ENCODE measurements around the gene TAF10.

Gene TAF10

DNA sequence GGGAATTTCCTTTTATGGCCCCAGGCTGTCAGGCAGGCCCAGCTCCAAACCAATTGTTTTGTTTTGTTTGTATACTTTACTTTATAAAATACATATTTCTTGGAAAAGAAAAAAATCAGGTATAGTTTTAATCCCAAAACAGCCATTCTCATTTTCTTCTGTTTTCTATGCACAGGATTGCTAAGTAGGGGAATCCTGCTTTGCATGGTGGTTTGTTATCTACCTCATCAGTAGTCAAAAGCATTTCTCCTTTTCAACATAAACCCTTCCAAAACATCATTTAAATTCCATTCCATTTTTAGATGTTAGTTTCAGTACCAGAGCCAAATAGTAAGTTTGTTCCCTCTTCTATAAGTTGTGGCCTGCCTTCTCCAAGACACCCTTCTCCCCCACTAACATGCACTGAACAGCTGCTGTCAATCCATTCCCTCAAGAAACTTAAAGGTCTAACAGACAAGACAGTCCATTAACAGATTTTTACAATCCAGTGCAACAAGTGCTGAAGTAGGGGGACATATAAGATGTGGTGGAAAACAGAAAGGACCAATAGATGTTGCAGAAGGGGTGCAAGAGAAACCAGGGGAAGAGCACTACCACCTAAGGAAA lies 4.7 kb downstream of the TAF10 start:
- DNase-seq = peak; percentile 62

DNA sequence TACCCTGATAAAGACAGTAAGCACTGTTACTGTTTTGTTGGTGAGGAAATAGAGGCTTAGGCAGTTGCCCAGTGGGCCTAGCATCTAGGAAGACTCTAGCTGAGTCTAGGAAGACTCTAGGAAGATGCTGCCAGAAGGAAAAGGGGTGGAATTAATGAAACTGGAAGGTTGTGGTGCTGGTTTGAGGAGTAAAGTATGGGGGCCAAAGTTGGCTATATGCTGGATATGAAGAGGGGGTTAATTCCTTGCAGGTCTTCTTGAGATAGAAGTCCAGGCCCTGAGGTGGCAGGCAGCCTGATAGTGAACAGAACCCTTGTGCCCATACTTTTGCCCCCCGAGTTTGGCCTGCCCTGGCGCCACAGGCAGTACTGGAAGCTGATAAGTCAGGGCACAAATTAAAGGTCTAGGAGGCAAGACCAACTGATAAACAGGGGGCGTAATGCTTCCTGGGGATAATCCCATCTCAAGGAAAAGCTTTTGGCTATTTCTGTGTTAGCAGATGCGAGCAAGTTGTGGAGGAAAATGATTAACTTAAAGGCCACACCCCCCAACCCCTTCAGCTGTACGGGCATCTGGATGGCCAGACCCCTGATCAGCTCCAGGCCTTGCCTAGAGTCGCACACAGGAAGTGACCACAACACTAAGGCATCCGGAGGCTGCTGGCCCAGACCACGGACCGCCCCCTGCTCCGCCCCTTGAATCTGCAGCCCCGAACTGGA lies 5.4 kb downstream of the TAF10 start:
- peak; percentile 96 for DNase-seq

DNA sequence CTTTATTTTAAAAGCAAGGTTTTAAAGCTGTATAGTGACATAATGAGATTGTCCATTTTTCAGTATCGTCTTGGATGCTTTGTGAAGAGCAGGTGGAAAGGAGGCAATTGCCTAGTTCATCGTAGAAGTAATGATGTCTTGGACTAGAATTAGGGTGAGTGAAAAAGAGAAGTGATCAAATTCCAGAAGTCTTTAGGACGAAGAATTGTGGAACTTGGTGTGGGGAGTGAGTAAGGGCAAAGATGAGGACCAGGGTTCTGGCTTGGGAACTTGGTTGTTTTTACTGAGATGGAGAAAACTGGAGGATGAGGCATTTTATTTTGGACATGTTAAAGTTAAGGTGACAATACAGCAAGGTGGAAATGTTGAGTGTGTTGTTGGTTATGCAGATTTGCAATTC lies 7.2 kb downstream of the TAF10 start:
- DNase-seq = no peak

DNA sequence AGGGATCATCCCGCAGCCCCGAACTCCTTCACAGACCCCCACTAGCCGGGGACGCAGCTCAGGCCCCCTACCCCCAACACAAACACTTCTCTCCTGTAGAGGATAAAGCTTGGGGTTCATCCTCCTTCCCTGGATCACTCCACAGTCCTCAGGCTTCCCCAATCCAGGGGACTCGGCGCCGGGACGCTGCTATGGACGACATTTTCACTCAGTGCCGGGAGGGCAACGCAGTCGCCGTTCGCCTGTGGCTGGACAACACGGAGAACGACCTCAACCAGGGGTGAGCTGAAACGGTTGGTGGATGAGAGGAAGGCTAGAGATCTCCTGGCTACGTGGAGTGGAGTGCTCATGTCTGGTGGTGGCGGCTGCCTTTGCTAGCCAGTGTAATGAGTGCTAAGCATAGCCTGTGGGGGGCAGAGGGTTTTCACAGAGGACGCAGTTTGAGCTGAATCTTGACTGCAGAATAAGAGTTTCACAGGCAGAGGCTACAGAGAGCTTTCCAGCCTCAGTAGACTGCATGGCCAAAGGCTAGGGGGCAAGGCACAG lies 7.9 kb downstream of the TAF10 start:
- DNase-seq = peak; percentile 69

DNA sequence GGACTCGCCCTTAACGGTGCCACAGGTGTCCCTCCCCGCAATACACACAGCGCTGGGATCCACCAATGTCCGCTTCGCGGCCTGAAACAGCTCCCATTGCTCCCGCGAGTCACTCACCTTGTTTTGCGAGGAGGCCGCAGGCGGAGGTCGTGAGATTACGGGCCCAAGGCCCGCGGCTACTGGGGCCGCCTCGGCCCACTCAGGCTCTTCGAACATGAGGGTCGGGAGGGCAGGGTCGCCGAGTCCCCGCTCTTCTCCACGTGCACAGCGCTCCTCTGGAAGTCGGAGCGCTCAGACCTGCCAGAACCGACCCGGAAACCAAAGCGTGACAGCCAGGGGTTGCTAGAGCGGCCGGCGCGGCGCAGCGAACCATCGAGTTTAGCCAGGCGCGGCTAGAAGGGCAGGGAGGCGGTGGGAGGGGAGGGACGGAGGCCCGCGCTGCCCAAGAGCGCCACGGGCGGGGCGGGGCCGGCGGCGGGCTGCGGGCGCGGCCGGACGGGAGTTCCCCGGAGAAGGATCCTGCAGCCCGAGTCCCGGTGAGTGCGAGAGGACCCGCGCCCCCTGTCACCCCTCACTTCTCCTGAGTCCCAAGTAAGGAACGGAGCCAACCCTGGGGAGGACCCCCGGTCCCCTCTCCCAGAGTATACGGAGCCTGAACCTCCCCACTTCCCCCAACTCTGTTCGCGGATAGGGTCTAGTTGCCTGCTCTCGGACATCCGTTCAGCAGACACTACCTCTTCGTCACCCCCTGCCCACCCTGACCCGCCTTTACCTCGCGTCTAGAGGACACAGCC lies 8.5 kb downstream of the TAF10 start, which contains the start of the genes ILK and RRP8:
TSS of gene ILK (plus strand) at position 488 of the 794 bp plus-strand sequence. CDS start 498 bp downstream, outside the sequence.
TSS of gene RRP8 (minus strand) at position 330 of the 794 bp plus-strand sequence. CDS start at position 216, 114 bp downstream.
- DNase-seq = peak; percentile 86

DNA sequence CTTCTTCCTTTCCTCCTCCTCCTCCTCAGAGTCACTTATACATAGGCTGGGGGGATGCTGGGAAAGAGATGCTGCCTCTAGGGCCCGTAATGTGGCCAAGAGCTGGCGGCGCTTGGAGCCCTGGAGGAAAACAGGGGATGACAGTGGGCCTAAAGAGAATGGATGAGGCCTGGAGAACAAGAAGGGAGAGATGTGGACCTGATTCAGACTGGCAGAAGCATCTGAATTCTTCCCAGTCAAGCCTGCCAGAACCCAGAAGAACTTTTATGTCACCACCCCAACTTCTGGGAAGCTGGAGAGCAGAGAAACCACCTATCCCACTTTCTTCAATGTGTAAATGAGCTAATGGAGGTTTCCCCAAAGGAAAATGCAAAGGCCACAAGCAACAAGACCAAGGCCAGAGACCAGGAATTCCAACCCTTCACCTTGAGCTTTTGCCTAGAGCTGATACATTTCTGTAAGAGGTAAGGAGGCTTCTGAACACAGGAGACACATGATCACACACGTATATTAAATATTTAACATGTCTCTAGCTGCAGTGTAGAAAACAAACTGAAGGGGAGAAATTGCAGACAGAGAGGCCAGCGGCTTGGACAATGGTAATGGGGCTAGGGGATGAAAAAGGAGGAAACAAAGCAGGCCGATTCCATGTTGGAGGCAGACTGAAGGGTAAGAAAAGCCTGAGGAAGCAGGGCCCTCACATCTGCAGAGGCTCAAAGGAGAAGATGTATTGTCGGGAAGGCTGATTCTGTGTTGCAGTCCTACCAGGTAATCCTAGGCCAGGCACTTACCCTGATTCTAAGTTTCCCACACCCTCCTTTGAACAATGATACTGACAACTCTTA lies 9.7 kb downstream of the TAF10 start:
- no peak for DNase-seq

DNA sequence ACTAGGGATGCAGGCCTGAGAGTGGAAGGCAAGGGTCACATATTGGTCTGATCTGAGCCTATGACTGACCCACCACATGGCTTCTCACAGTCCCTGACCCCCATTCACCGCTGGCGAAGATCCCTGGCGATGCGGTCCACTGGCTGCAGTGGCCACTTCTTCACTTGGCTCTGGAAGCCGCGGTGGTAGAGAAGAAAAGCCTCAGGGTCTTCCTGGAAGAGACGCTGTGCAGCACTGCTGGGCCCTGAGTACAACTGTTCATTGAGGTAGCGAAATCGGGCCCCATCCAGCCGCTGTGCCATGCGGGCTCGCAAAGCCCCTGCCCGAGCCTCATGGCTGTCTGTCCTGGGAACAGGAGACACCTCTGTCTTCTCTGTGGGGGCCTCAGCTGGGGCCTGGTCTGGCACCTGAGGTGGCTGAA lies 11.0 kb downstream of the TAF10 start:
- DNase-seq = no peak

DNA sequence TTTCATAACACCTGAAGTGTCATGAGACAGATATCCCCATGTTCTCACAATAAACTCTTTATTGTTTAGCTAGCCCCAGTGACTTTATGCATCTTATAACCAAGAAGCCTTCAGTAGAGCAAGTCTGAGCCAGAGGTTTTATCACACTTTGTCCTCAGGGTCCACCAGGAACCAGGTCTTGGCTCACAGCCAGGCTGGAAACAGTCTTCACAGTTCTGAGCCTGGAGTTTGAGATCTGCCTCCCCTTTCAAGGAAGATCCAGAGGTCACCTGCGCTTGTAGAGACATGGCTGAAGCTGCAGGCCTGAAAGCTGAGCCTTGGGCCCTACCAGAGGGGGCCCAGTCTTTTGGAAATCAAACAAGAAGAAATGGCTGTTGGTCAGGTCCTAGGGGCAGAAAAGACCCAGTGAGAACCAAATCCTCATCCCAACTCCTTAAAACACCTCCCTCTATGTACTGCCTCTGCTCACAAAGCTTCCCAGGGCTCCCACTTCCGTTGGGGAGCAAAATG lies 12.1 kb downstream of the TAF10 start:
- no peak for DNase-seq

DNA sequence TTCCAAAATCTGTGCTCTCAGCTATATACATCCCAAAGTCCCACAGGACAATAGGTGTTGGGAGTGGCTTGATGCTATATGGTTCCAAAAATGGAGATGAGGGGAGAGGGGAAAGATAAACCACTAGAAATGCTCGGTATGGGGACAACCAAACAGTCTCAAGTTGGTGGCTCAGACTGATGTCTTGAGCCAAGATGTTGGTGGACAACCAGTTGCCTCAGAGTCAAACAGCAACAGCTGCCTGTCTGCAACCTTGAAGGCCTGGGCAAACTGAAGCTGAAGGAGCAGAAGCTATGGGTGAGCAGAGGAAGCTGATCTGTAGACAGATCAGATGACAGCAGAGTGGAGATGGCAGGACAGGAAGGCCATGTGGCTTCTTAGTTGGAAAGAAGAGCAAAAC lies 12.6 kb downstream of the TAF10 start:
- DNase-seq = no peak

DNA sequence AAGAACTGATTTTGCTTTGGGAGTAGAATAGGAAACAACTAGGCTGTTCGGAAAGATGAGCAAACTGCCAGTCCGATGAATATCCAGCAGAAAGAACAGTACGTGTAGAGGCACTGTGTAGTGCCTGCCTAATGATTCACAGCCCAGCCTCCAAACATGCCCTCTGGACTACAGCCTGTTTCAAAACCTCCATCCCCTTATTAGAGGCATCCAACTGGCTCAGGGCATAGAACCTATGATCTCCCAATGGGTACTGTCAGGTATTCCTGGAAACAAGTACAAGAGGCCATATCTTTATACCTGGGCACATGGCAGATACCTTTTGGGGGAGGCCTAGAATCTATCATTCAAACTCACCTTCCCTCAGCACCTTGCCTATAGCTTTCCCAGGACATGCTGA lies 13.5 kb downstream of the TAF10 start:
- DNase-seq = no peak

DNA sequence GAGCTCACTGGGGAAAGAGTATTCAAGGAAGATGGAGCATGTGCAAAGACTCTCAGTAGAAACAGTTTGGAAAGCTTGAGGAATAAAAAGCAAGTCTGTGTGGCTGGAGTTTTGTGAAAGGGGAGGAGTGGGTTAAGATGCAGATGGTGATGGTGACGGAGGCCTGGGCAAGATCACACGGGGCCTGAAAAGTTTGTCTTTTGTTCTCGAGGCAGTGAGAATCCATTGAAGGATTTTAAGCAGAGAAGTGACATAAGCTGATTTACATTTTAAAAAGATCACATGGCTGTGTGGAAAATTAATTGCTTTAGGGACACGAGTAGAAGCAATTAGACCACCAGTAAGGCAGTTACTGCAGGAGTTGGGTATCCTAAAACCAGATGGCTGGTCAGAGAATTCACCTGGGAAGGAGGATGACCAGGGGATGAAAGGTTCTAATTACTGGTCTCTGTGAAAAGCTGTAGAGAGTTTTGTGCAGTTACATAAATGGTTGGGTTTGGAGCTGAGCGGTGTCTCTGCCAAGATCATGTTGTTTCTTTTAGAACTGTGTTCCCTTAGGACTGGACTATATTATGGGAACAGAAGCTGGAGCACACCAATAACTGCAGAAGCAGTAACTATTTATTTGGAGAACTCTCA lies 15.7 kb downstream of the TAF10 start:
- DNase-seq = no peak

DNA sequence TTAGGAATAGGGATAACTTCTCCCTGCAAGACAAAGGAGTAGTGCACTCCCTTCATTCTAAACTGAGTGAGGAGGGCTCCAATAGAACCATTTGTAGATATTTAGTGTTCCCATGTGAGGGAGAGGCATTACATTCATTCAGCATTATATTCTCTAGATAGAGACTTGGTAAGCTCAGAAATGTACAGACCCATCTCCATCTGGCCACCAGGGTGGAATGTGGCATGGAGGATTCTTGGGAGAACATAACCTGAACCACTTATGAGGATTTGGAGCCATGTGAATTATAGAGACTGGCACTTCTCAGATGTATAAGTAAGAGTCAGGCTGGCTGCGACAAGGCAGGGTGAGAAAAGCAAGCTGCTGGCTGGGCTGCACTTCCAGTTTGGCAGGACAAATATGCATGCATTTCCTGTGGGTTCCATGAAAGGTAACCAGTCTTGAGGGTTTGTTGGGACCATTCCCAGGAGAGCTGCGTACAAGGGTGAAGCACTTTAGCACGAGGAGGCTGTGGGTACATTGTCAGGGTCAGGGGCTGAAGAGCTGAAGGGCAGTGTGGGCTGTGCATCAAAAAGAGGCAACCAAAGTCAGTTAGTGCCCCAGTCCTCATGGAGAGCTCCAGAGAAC lies 17.8 kb downstream of the TAF10 start:
- no peak for DNase-seq

DNA sequence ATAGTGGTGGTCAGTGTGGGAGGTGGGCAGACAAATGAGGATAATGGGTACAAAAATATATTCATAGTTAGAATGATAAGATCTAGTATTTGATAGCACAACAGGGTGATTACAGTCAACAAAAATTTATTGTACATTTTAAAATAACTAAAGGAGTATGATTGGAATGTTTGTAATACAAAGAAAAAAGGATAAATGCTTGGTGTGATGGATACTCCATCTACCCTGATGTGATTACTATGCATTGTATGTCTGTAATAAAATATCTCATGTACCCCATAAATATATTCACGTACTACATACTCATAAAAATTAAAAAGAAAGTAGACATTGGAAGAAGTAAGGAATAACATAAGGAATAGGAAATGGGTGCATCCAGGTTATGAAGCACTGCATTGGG lies 24.0 kb downstream of the TAF10 start:
- no peak for DNase-seq

DNA sequence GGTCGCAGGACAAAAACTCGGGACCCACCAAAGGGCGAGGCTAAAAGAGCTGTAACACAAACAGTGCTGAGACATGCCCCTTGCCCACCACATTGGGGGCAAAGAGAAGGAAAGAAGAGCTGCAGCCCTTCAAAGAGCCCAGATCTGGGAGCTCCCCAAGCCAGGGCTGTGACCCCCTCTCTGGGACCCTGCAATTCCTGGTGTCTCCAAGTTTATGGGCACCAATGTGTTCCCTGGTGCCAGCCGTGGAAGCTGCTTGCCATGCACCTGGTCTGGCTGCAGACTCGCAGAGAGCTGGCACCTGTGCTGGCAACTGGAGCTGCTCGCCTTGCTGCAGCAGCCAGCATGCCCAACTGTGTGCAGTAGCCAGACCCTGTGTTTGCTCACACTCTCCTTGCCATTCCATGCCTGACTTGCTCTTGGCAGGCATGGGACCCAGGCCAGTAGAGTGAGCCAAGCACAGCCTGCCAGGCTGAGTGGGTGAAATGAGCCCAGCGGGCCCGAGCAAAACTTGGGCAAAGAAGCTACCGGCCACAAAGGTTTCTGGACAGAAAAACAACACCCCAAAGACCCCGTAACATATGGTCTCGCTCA lies 24.6 kb downstream of the TAF10 start:
- DNase-seq = no peak

DNA sequence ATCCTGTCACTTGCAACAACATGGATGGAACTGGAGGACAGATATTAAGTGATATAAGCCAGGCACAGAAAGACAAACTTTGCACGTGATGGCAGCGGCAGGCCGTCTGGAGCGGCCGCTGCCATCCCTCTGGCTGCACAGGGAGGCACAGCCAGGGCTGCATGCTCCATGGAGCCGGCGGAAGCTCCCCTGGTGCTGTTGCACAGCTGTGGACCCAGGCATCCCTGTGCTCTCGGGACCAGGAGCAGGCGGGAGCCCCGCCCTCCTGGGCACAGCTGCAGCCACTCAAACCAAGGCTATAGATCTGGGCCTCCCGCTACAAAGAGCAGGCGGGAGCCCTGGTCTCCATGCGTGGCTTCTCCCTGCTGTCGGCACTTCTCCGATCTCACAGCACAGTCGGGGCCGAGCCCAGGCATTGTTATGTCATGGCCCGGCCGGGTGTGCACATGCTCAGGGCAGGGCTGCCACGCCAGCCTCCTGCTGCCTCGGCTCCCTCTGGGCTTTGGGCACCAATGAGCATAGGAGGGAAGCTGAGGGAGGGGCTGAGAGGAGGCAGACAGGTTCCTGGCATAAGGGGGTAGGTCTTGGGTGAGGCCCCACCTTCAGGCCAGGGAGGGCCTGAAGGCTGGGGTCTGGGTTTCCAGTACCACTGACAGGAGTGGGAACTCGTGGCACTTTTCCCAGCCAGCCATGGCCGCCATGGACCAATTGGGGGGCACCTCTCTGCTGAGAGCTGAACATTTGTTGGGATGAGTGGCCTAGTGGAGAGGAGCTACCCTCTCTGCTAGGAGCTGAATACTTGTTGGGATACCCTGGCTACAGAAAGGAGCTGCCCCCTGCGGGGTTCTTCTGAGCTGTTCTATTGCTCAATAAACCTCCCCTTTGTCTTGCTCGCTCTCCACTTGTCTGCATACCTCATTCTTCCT lies 25.3 kb downstream of the TAF10 start:
- DNase-seq = no peak

DNA sequence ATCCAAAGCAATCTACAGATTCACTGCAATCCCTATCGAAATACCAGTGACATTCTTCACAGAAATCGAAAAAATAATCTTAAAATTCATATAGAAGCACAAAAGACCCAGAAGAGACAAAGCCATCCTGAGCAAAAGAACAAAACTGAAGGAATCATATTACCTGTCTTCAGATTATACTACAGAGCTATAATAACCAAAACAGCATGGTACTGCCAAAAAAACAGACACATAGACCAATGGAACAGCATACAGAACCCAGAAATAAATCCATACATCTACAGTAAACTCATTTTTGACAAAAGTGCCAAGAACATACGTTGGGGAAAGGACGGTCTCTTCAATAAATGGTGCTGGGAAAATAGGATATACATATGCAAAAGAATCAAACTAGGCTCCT lies 27.5 kb downstream of the TAF10 start:
- DNase-seq = no peak

DNA sequence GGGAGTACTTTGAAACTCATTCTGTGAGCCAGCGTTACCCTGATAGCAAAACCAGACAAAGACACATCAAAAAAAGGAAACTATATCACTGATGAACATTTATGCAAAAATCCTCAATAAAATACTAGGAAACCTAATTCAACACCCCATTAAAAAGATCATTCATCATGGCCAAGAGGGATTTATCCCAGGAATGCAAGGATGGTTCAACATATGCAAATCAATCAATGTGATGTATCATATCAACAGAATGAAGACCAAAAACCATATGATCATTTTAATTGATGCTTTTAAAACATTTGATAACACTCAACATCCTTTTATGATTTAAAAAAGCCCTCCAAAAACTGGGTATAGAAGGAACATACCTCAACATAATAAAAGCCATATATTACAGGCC lies 28.4 kb downstream of the TAF10 start:
- DNase-seq = no peak

DNA sequence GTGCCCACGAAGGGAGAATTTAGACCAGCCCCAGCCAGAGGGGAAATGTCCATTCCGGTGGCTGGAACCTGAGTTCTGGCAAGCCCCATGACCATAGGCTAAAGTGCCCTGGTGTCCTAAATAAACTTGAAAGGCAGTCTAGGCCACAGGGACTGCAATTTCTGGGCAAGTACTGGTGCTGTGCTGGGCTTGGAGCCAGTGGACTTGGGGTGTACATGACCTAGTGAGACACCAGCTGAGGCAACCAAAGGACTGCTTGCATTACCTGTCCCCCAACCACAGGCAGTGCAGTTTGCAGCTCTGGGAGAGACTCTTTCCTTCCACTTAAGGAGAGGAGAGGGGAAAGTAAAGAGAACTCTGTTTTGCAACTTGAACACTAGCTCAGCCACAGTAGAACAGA lies 32.3 kb downstream of the TAF10 start:
- no peak for DNase-seq

DNA sequence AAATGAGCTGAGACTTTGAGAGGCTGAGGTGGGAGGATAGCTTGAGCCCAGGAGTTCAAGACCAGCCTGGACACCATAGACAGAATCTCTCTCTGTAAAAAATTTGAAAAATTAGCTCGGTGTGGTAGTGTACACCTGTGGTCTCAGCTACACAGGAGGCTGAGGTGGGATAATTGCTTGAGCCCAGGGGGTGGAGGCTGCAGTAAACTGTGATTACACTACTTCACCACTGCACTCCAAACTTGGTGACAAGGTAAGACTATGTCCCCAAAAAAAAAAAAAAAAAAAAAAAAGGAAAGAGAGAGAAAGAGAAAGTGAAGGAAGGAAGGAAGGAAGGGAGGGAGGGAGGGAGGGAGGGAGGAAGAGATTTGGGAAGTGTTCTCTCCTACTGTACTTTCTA lies 33.9 kb downstream of the TAF10 start:
- DNase-seq = no peak
